Fibroblast of pulmonary artery (primary cell): ENCODE data around the gene CARD14.

Experiments used
- DNase-seq: peaks from one replicate; pipeline ENCODE4 v3.0.0-alpha.2; 2010; ENCODE audit warnings: low read depth
- H3K4me3 ChIP-seq: replicated peaks from 2 replicates; pipeline ENCODE4 v1.5.1; 2011; ENCODE audit warnings: low read depth, mild to moderate bottlenecking, control low read depth, low read length, moderate library complexity
- TF ChIP-seq, protein P1 (sequence below): IDR thresholded peaks from 2 replicates; pipeline ENCODE4 v1.5.1; 2011; ENCODE audit warnings: mild to moderate bottlenecking, control low read depth, low read length, inconsistent platforms; ENCODE audit errors: missing control alignments

The CARD14 gene

DNA sequence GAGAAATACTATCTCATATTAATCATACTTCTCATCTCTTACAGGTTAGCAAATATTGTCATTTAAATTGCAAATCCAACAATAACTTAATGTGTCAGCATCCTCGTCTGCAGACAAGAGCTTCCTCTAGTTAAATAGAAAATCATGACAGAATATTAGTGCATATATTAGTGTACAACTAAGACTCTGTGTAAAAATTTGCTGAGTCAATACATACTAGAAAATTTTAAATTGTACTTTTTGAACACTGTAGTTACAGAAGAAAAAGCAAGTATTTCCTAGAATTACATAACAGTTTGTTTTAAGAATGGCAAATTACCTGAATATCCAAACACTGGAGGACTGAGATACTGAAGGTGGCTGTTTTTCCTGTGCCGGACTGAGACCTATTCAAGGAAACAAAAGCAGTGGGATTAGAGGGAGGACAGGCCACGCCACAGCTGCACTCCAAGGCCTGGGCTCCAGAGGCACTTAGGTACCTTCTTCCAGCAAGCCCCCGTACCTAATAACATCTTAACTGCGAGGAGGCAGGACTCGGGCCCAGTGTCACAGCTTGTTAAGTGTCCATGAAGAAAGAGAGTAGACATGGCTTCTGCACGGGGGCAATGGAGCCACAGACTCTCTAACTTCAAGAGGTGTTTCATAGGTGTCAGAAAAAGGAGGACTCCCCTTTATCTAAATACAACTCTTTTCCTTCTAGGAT lies 28.2 kb upstream of the CARD14 start:
- TF ChIP-seq, protein P1, sequence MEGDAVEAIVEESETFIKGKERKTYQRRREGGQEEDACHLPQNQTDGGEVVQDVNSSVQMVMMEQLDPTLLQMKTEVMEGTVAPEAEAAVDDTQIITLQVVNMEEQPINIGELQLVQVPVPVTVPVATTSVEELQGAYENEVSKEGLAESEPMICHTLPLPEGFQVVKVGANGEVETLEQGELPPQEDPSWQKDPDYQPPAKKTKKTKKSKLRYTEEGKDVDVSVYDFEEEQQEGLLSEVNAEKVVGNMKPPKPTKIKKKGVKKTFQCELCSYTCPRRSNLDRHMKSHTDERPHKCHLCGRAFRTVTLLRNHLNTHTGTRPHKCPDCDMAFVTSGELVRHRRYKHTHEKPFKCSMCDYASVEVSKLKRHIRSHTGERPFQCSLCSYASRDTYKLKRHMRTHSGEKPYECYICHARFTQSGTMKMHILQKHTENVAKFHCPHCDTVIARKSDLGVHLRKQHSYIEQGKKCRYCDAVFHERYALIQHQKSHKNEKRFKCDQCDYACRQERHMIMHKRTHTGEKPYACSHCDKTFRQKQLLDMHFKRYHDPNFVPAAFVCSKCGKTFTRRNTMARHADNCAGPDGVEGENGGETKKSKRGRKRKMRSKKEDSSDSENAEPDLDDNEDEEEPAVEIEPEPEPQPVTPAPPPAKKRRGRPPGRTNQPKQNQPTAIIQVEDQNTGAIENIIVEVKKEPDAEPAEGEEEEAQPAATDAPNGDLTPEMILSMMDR = no peak
- no peak overlapping the region for H3K4me3 ChIP-seq
- no peak for DNase-seq

DNA sequence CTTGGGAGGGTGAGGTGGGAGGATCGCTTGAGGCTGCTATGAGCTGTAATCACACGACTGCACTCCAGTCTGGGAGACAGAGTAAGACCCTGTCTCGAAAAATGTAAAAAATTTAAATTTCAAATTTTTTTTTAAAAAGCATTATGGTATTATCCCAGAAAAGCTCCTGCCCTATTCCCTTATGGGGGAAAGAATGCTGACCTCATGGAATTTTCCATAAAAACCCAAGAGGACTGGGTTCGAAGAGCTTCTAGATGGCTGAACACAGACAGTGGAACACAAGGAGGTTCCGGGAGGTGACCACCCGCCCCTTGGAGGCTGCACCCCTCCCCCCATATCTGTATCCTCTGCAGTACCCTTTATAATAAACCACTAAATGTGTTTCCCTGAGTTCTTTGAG lies 26.9 kb upstream of the CARD14 start:
- TF ChIP-seq, protein P1 = no peak
- no peak for DNase-seq

DNA sequence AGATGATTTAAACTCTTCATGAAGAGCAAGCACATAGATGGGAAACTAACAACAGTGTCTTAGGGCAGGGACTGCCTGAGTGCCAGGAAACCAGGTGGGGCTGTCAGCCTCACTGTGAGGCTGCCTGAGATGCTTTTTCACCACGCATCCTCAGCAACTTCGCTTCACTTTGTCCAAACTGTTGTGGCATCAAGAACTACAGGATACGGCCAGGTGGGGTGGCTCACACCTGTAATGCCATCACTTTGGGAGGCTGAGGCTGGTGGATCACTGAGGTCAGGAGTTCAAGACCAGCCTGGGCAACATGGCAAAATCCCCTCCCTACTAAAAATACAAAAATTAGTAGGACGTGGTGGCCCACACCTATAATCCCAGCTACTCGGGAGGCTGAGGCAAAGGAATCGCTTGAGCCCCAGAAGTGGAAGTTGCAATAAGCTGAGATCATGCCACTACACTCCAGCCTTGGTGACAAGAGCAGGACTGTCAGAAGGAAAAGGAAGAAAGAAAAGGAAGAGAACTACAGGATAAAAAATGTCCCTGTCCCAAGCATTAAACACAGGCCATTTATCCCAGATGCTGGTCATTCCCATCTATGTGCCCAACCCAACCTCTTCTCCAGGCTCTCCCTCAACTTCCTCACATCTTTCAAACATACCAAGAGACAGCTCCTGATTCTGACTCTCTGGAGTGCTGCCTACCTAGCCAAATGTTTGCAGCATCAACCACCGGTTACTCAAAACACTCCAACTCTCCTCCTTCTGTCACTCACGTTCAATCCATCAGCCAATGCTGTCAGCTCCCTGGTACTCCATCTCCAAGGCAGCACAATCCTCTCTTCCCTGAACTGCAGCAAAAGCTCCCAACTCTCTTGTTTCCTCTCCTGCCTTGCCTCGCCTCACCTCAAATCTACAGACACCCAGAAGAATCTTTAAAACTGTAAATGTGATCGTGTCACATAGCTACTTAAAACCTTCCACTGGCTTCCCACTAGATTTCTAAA lies 24.5 kb upstream of the CARD14 start:
- TF ChIP-seq, protein P1 = no peak
- no peak for DNase-seq
- H3K4me3 ChIP-seq = peak overlapping the region; percentile 87

More for the DNA sequence above, 26.9 kb upstream of the CARD14 start:
- no peak overlapping the region for H3K4me3 ChIP-seq

DNA sequence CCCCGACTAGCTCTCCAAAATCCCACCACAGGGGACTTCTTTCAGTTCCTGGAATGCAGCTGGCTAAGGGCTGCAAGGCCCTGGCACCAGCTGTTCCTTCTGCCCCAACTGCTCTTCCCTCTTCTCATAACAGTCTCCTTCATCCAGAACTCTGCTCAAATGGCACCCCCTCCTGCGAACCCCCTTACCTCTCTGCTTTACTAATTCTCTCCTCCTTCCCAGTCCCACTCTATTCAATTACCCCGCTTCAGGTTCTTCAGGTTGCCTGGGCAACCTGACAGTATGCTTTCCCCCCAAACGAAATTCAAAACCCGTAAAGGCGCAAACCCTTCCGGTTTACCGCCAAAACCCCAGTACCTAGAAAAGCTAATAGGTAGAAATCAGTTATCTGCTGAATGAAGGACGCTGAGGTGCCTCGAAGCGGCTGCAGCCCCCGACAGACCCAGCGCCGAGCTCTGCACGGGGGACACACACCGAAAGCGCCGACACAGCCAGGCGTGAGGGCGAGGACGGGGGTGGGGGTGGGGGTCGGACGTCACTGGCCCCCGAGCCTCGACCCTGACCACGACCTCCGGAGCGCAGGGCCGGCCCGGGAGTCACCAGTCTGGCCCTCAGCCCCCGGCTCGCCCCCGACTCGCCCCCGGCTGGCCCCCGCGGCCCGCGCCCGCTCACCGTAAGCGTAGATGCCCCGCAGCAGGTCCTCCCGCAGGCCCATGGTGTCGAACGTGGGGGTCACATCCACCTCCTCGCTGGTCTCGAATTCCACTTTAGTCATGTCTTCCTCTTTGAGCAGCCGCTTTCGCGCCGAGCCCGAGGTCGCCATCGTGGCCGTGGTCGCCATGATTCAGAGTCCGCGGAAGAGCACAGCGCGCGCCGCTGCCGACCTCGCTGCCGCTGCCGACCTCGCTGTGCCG lies 23.5 kb upstream of the CARD14 start:
- TF ChIP-seq, protein P1 = no peak
- no peak for DNase-seq
- H3K4me3 ChIP-seq = peak overlapping the region; percentile 87

DNA sequence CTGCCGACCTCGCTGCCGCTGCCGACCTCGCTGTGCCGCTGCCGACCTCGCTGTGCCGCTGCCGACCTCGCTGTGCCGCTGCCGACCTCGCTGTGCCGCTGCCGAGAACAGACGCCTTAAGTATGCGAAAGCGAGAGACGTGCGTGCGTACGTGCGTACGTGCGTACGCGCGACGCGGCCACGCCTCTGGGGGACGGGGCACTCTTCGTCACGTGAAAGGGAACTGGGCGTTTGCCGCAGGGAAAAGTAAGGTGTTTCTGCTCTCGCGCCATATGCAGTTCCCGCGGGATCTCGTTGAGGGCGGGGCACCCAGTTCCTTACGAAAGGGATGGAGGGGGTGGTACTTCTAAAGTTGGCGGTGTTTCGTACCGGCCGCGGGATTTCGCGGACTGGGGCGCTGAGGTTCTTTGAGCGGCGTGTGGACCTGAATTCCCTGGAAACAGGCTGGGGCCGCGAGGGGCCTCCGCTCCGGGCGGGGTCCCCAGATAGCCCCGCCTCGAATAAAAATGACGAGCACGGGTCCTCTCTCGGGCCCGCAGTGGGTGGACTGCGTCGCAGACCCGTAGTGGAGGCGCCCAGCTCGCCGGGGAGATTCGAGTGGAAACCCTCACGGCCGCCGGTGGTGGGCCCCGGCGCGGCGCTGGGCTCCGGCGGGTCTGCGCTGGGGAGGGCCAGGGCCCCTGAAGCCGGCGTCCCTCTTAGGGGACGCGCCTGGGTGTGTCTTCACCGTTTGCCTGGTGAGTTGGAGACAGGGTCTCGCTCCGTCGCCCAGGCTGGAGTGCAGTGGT lies 22.6 kb upstream of the CARD14 start, which contains the start of gene EIF4A3:
EIF4A3 (minus strand) TSS at position 94 of the 788 bp plus-strand sequence. CDS start 167 bp downstream, outside the sequence.
- H3K4me3 ChIP-seq = peak within 1 kb of the TSS; percentile 87
- TF ChIP-seq, protein P1 = no peak
- DNase-seq = peak; percentile 99
